DOHH2 (cell line): ENCODE measurements around the gene ZFAND4.

Experiments used
- H3F3A ChIP-seq: fragments of 200-600 bp; sonication (generic), shearing (Covaris generic); 2 replicates; pipeline ENCODE4 v1.6.0; 2016; ENCODE audit warnings: antibody characterized with exemption, mild to moderate bottlenecking; ENCODE audit not compliant: control insufficient read depth, insufficient read depth
- H3K27ac ChIP-seq: fragments of 200-600 bp; sonication (generic); 2 replicates; pipeline ENCODE4 v1.5.1; 2014; ENCODE audit warnings: low read depth, mild to moderate bottlenecking, low read length, moderate library complexity
- H3K27me3 ChIP-seq: fragments of 200-600 bp; sonication (generic); 2 replicates; pipeline ENCODE4 v1.6.1; 2014; ENCODE audit warnings: mild to moderate bottlenecking, low read length, mixed read lengths; ENCODE audit not compliant: control insufficient read depth
- H3K36me3 ChIP-seq: fragments of 200-600 bp; sonication (generic); 2 replicates; pipeline ENCODE4 v1.6.1; 2014; ENCODE audit warnings: mild to moderate bottlenecking, low read length, moderate library complexity, mixed read lengths; ENCODE audit not compliant: control insufficient read depth
- H3K4me1 ChIP-seq: fragments of 200-600 bp; sonication (generic); 2 replicates; pipeline ENCODE4 v1.6.1; 2014; ENCODE audit warnings: mild to moderate bottlenecking, low read length, mixed read lengths; ENCODE audit not compliant: control insufficient read depth
- H3K4me2 ChIP-seq: fragments of 200-600 bp; sonication (generic); 2 replicates; pipeline ENCODE4 v1.6.0; 2014; ENCODE audit warnings: mild to moderate bottlenecking, low read length, moderate library complexity
- H3K4me3 ChIP-seq: fragments of 200-600 bp; sonication (generic); 2 replicates; pipeline ENCODE4 v1.5.1; 2014; ENCODE audit warnings: mild to moderate bottlenecking, low read length, mixed read lengths
- H3K79me2 ChIP-seq: fragments of 200-600 bp; sonication (generic); 2 replicates; pipeline ENCODE4 v1.6.1; 2014; ENCODE audit warnings: mild to moderate bottlenecking, low read length, mixed read lengths; ENCODE audit not compliant: control insufficient read depth
- H3K9me2 ChIP-seq: fragments of 200-600 bp; sonication (generic); replicated peaks from 2 replicates; pipeline ENCODE4 v1.6.1; 2014; ENCODE audit warnings: mild to moderate bottlenecking, low read length, mixed read lengths; ENCODE audit not compliant: control insufficient read depth
- H3K9me3 ChIP-seq: fragments of 200-600 bp; sonication (generic); 2 replicates; pipeline ENCODE4 v1.6.1; 2014; ENCODE audit warnings: antibody characterized with exemption, low read length, mixed read lengths; ENCODE audit not compliant: control insufficient read depth, insufficient read depth
- H4K20me1 ChIP-seq: fragments of 200-600 bp; sonication (generic); 2 replicates; pipeline ENCODE4 v1.6.0; 2014; ENCODE audit warnings: low read depth, mild to moderate bottlenecking, antibody characterized with exemption, low read length, moderate library complexity; ENCODE audit not compliant: control insufficient read depth, insufficient read depth
- CTCF ChIP-seq: fragments of 200-600 bp; sonication (generic); IDR thresholded peaks from one replicate; pipeline ENCODE4 v1.5.1; 2014; ENCODE audit warnings: antibody characterized with exemption, mild to moderate bottlenecking, low read depth, low read length; ENCODE audit not compliant: poor library complexity, severe bottlenecking
- EZH2phosphoT487 ChIP-seq: fragments of 200-600 bp; sonication (generic); IDR thresholded peaks from 2 replicates; pipeline ENCODE4 v1.6.1; 2017; ENCODE audit warnings: borderline replicate concordance, mild to moderate bottlenecking, antibody characterized with exemption, low read length, moderate library complexity, mixed read lengths

Gene ZFAND4

GRCh38 chr10:45566415-45566814 lies 106.2 kb downstream of the ZFAND4 start:
- H4K20me1 ChIP-seq, result no peaks in the 10 kb centered on the region
- TF ChIP-seq CTCF (no peak), EZH2phosphoT487 (no peak)
- H3K9me3 ChIP-seq, result no peaks in the 10 kb centered on the region
- H3K4me2 ChIP-seq, result no peak overlapping the region
- H3K4me1 ChIP-seq, result no peaks in the 10 kb centered on the region
- H3K27ac ChIP-seq, result no peak overlapping the region
- no peaks in the 10 kb centered on the region for H3F3A ChIP-seq
- no peaks in the 10 kb centered on the region for H3K27me3 ChIP-seq
- no peaks in the 10 kb centered on the region for H3K79me2 ChIP-seq
- no peaks in the 10 kb centered on the region for H3K9me2 ChIP-seq
- no peaks in the 10 kb centered on the region for H3K36me3 ChIP-seq
- no peak overlapping the region for H3K4me3 ChIP-seq
